Measurements from ENCODE around the gene UROS.
A peak's percentile ranks its signal among the peaks of the same experiment; 100 is the strongest.

The UROS gene

GRCh38 chr10:125822878-125823662, at the start of gene UROS, which contains the start of gene BCCIP:
Gene UROS (minus strand): TSS chr10:125823258. CDS start chr10:125816499, 6,759 bp downstream.
Gene BCCIP (plus strand): TSS chr10:125823546. CDS start chr10:125823558, 12 bp downstream.
- DNase-seq (ENCODE audit: low spot score), result peak; percentile 90

GRCh38 chr10:125871338-125871737, 48.3 kb upstream of the UROS start:
- no peak for DNase-seq (ENCODE audit: low spot score)

- peak; percentile 46 for DNase-seq (ENCODE audit: low spot score)
Measured at GRCh38 chr10:125868372-125868975, 45.4 kb upstream of the UROS start.

GRCh38 chr10:125866421-125867029, 43.5 kb upstream of the UROS start:
- DNase-seq (ENCODE audit: low spot score), result no peak

GRCh38 chr10:125865120-125865519, 42.1 kb upstream of the UROS start:
- no peak for DNase-seq (ENCODE audit: low spot score)

GRCh38 chr10:125859128-125859817, 36.2 kb upstream of the UROS start:
- no peak for DNase-seq (ENCODE audit: low spot score)

GRCh38 chr10:125857185-125857760, 34.2 kb upstream of the UROS start:
- DNase-seq (ENCODE audit: low spot score), result no peak

- no peak for DNase-seq (ENCODE audit: low spot score)
Measured at GRCh38 chr10:125852487-125852886, 29.4 kb upstream of the UROS start.

- DNase-seq (ENCODE audit: low spot score), result peak; percentile 67
Measured at GRCh38 chr10:125850766-125851731, 28.0 kb upstream of the UROS start.

GRCh38 chr10:125849448-125849847, 26.4 kb upstream of the UROS start:
- no peak for DNase-seq (ENCODE audit: low spot score)

GRCh38 chr10:125848857-125849256, 25.8 kb upstream of the UROS start:
- DNase-seq (ENCODE audit: low spot score), result no peak

GRCh38 chr10:125848371-125848770, 25.3 kb upstream of the UROS start:
- DNase-seq (ENCODE audit: low spot score), result no peak

GRCh38 chr10:125846894-125847293, 23.8 kb upstream of the UROS start:
- DNase-seq (ENCODE audit: low spot score), result no peak

GRCh38 chr10:125845617-125846016, 22.6 kb upstream of the UROS start:
- DNase-seq (ENCODE audit: low spot score), result no peak

GRCh38 chr10:125844751-125845221, 21.7 kb upstream of the UROS start:
- no peak for DNase-seq (ENCODE audit: low spot score)

- no peak for DNase-seq (ENCODE audit: low spot score)
Measured at GRCh38 chr10:125843603-125844329, 20.7 kb upstream of the UROS start.

GRCh38 chr10:125840955-125841354, 17.9 kb upstream of the UROS start:
- no peak for DNase-seq (ENCODE audit: low spot score)

- DNase-seq (ENCODE audit: low spot score), result no peak
Measured at GRCh38 chr10:125840406-125840805, 17.3 kb upstream of the UROS start.

- no peak for DNase-seq (ENCODE audit: low spot score)
Measured at GRCh38 chr10:125838802-125839575, 15.9 kb upstream of the UROS start.
